HG02973 (cell line): ENCODE measurements around the gene TNFRSF14.

Source experiments
- ATAC-seq: cut with Tn5 transposase; IDR thresholded peaks from one replicate; pipeline ENCODE4 v1.9.1; 2021; ENCODE audit warnings: moderate library complexity; ENCODE audit not compliant: unreplicated experiment

The TNFRSF14 gene

GRCh38 chr1:2611621-2612437 lies 55.7 kb downstream of the TNFRSF14 start:
- no peak for ATAC-seq

- no peak for ATAC-seq
Observed at GRCh38 chr1:2612591-2613365, 56.6 kb downstream of the TNFRSF14 start.
